NB4 (cell line): ENCODE measurements around the gene CYP17A1.

Source experiments
- DNase-seq: peaks from one replicate; pipeline ENCODE4 v3.0.0; 2010; ENCODE audit warnings: low read depth
- H3K4me3 ChIP-seq: one replicate; pipeline ENCODE4 v1.5.1; 2011; ENCODE audit warnings: mild to moderate bottlenecking, low read depth, low read length, moderate library complexity
- MYC ChIP-seq: IDR thresholded peaks from 2 replicates; pipeline ENCODE4 v1.6.1; 2011; ENCODE audit warnings: low read depth, low read length
- POLR2A ChIP-seq: IDR thresholded peaks from 2 replicates; pipeline ENCODE4 v1.6.1; 2011; ENCODE audit warnings: mild to moderate bottlenecking; ENCODE audit not compliant: insufficient read length; ENCODE audit errors: extremely low read depth
- TF ChIP-seq, protein P1 (sequence below): IDR thresholded peaks from one replicate; pipeline ENCODE4 v1.5.1; 2012; ENCODE audit warnings: low read depth, low read length
- TF ChIP-seq, protein P2 (sequence below): IDR thresholded peaks from 2 replicates; pipeline ENCODE4 v1.6.1; 2011; ENCODE audit warnings: low read depth, low read length

CYP17A1 gene

DNA sequence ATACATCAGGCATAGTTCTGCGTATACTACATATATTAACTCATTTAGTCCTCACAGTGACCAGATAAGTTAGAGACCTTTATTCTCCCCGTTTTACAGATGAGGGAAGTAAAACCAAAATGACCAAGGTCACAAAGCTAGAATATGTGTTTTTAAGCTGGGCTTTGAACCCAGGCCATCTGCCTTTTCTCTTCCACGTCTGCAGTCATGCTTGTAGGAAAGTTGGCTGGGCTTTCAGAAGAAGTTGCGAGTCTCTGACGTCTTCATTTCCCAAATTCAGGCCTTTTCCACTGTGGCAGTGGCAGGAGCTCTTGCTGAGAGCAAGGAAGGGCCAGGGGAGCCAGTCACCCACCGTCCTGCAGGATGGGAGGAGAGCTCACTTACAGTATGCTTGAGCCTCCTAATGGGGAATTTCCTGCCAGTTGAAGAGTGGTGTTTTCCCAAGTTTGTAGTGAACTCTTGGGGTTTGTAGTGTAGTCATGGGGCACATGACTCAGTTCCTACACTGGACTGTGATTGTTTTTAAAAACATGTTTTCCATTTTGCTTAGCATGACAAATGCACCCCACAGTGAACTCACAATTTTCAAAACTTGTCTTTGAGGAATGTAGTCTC lies 34.2 kb downstream of the CYP17A1 start:
- DNase-seq: no peak
- TF ChIP-seq MYC: no peak
- TF ChIP-seq, protein P1, sequence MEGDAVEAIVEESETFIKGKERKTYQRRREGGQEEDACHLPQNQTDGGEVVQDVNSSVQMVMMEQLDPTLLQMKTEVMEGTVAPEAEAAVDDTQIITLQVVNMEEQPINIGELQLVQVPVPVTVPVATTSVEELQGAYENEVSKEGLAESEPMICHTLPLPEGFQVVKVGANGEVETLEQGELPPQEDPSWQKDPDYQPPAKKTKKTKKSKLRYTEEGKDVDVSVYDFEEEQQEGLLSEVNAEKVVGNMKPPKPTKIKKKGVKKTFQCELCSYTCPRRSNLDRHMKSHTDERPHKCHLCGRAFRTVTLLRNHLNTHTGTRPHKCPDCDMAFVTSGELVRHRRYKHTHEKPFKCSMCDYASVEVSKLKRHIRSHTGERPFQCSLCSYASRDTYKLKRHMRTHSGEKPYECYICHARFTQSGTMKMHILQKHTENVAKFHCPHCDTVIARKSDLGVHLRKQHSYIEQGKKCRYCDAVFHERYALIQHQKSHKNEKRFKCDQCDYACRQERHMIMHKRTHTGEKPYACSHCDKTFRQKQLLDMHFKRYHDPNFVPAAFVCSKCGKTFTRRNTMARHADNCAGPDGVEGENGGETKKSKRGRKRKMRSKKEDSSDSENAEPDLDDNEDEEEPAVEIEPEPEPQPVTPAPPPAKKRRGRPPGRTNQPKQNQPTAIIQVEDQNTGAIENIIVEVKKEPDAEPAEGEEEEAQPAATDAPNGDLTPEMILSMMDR: no peak
- TF ChIP-seq POLR2A: no peak
- TF ChIP-seq, protein P2, sequence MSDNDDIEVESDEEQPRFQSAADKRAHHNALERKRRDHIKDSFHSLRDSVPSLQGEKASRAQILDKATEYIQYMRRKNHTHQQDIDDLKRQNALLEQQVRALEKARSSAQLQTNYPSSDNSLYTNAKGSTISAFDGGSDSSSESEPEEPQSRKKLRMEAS: no peak
- H3K4me3 ChIP-seq: no peak overlapping the region

- no peak overlapping the region for H3K4me3 ChIP-seq
- DNase-seq: peak; percentile 35
- TF ChIP-seq POLR2A (no peak), MYC (no peak)
- TF ChIP-seq, protein P2: no peak
- TF ChIP-seq, protein P1: no peak
Observed at GRCh38 chr10:102801978-102802377, 35.2 kb downstream of the CYP17A1 start.

GRCh38 chr10:102801496-102801895 lies 35.7 kb downstream of the CYP17A1 start:
- no peak for DNase-seq
- no peak for TF ChIP-seq MYC
- no peak for TF ChIP-seq POLR2A
- TF ChIP-seq, protein P1: no peak
- TF ChIP-seq, protein P2: no peak
- no peak overlapping the region for H3K4me3 ChIP-seq

DNA sequence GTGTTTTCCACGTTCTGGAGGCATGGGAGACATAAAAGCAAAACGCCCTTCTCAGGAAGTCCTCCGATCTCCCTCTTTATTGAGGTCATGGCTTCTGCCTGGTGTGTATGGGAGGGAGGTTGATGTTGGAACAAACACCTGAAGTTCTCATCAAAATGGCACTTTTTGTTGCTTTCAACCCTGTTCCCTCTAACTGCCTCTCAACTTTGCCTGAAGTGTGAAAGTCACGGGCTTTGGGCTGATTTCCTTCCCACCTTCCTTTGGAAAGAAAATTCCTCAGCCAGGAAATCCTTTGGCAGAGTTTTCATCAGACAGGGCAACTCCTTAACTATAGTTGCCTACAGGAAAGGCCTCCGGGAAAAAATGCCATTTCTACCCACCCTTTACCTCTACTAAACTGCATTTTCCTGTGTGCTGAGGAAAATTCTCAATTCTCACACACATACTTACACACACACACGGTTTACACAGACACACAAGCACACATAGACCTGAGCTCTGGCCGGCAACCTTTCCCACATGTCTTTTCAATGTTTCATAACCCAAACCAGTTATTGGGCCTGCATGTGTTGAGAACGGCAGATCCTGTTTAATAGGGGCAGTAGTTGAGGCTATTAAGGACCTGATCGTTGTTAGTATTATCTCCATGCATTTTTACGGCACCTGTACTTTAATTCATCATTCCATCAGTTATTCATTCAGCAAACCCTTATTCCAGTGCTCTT lies 36.4 kb downstream of the CYP17A1 start:
- H3K4me3 ChIP-seq: no peak overlapping the region
- DNase-seq: no peak
- no peak for TF ChIP-seq MYC

GRCh38 chr10:102799691-102800471 lies 37.3 kb downstream of the CYP17A1 start:
- TF ChIP-seq, protein P2: no peak
- no peak for DNase-seq

DNA sequence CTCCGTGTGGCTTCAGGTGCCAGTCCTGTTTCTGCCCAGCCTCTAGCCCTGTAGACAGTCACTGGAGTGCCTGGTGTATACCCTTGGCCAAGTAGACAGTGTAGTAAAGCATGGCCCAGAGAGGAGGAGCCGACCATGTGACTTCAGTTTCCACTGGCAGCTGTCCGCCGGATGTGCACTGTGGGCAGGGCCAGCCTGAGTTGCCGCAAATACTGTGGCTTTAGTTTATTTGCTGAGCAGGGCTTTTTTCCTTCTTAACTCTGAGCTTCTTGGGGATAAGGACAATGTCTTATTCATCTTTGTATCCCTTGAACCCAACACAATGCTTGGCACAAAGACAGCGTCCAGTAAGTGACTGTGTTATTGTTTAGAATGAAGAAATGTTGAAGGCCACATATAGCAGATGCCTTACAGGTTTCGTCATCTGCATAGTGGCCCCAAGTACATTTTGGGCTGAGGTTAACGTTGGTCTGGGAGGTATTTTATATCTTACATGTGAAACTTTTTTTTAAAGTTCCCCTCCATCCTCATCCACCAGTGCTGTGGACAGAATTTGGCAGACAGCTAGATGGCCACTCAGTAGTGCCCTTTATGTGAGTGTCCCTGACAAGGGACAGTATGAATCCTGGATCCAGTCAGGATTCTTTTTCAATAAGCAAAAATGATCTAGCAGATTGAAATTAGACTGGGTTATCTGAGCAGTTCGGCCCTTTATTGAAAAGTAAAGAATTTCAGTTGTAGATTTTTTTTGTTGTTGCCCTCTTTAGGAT lies 40.6 kb downstream of the CYP17A1 start:
- TF ChIP-seq, protein P2: peak; percentile 99
- TF ChIP-seq MYC (peak; percentile 93), POLR2A (peak; percentile 50)
- TF ChIP-seq, protein P1: no peak
- peak; percentile 91 for DNase-seq
- peak overlapping the region; percentile 45 for H3K4me3 ChIP-seq

More at GRCh38 chr10:102799691-102800471, 37.3 kb downstream of the CYP17A1 start:
- H3K4me3 ChIP-seq: no peak overlapping the region
